ENCODE data around the gene MED10. TPM values are rescaled to one million over a fixed set of nuclear protein-coding genes. Genes with fewer than 3 reads are reported as not detected.

Gene MED10
- total and polyA plus RNA-seq, 9 of the 15 experiments (the other 6 are each of a cell fraction or from before 2014, with no cell fraction given) = 23.8 to 83.4 (median 58.8) TPM

DNA sequence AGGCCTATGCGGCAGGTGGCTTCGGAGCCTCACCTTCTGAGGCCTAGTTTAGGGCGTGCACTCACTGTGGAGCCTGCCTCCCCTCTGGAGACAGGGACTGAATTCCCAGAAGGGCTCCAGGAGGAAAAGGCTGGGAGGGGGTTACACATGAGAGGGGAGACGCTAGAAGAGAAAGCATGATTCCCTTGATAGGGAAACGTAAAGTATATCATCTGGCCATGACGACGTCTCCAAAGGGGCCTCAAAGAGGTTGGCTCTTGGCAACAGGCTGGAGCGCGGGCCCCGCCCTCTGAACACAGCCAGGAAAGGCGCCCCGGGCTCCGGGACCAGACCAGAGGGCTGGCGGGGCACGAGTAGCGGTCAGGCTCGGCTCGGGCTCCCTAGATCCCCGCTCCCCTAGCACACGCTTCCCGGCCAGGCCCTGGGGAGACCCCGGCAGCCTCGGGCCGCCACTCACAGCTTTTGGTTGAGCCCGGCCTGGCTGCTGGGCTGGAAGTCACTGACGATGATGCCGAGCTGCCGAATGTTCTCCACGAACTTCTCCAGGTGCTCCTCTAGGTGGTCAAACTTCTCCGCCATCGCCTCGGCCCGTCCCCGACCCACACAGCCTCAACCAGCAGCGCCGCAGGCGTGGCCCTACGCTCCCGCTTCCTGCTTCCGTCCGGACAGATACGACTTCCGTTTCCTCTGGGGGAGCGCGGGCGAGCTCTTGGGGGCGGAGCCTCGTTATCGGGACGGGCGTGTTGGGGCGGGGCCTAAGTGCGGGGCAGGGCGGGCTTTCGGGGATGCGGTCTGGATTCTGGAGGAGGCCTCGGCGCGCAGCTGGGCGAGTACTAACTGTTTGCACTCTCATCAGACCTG is at the start of gene MED10 (continued):
- TF ChIP-seq, protein P1, sequence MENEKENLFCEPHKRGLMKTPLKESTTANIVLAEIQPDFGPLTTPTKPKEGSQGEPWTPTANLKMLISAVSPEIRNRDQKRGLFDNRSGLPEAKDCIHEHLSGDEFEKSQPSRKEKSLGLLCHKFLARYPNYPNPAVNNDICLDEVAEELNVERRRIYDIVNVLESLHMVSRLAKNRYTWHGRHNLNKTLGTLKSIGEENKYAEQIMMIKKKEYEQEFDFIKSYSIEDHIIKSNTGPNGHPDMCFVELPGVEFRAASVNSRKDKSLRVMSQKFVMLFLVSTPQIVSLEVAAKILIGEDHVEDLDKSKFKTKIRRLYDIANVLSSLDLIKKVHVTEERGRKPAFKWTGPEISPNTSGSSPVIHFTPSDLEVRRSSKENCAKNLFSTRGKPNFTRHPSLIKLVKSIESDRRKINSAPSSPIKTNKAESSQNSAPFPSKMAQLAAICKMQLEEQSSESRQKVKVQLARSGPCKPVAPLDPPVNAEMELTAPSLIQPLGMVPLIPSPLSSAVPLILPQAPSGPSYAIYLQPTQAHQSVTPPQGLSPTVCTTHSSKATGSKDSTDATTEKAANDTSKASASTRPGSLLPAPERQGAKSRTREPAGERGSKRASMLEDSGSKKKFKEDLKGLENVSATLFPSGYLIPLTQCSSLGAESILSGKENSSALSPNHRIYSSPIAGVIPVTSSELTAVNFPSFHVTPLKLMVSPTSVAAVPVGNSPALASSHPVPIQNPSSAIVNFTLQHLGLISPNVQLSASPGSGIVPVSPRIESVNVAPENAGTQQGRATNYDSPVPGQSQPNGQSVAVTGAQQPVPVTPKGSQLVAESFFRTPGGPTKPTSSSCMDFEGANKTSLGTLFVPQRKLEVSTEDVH (IDR thresholded peaks at IDR 0.05; ENCODE audit: low read depth, partially characterized antibody) = peak; percentile 97
- TF ChIP-seq U2AF1 (optimal IDR thresholded peaks at IDR 0.05; ENCODE audit: low read depth, low read length) (no peak), BMI1 (IDR thresholded peaks at IDR 0.05; ENCODE audit: low read length) (no peak), ATF1 (CRISPR knock-in tag; IDR thresholded peaks at IDR 0.05) (no peak), ATF1 (tag; IDR thresholded peaks at IDR 0.05) (peak; percentile 88), TARDBP (IDR thresholded peaks at IDR 0.05) (no peak), CREB1 (IDR thresholded peaks at IDR 0.05) (peak; percentile 54; the same call in 1 of the 2 replicates), CREB1 (CRISPR knock-in tag; IDR thresholded peaks at IDR 0.05) (peak; percentile 64; the same call in 1 of the 2 replicates), CAMTA2 (CRISPR knock-in tag; conservative IDR thresholded peaks at IDR 0.05) (no peak), ETV6 (IDR thresholded peaks at IDR 0.05; ENCODE audit: borderline replicate concordance in 1 of 2, low read depth in 2 of 2, low read length in 1 of 2) (peak; percentile 73 to 89; a peak in 3 of 4 replicates), ETV6 (CRISPR knock-in tag; IDR thresholded peaks at IDR 0.05; ENCODE audit: borderline replicate concordance) (no peak), NFXL1 (CRISPR knock-in tag; IDR thresholded peaks at IDR 0.05) (no peak), ELF4 (CRISPR knock-in tag; IDR thresholded peaks at IDR 0.05) (peak; percentile 93), NRF1 (conservative IDR thresholded peaks at IDR 0.05 in 1 of 2, IDR thresholded peaks at IDR 0.05 in 1 of 2) (peak; percentile 78 to 81), POLR2A (conservative IDR thresholded peaks at IDR 0.05) (peak; percentile 95), POLR2AphosphoS2 (IDR thresholded peaks at IDR 0.05; ENCODE audit: low read length) (peak; percentile 46; the same call in 1 of the 2 replicates), ETV1 (tag; conservative IDR thresholded peaks at IDR 0.05; ENCODE audit: low read depth) (peak; percentile 54; the same call in 1 of the 2 replicates), TBP (optimal IDR thresholded peaks at IDR 0.05; ENCODE audit: low read depth, low read length) (peak; percentile 43), PML (IDR thresholded peaks at IDR 0.05; ENCODE audit: low read length) (peak; percentile 63), HDGF (IDR thresholded peaks at IDR 0.05) (no peak), MAFK (IDR thresholded peaks at IDR 0.05; ENCODE audit: low read length) (no peak), ETV5 (CRISPR knock-in tag; IDR thresholded peaks at IDR 0.05; ENCODE audit: low read depth) (peak; percentile 40; the same call in 1 of the 2 replicates), POLR2G (IDR thresholded peaks at IDR 0.05; ENCODE audit: low read depth, low read length) (peak; percentile 95), KAT7 (CRISPR knock-in tag; IDR thresholded peaks at IDR 0.05; ENCODE audit: borderline replicate concordance) (peak; percentile 21; the same call in 1 of the 2 replicates), MXI1 (IDR thresholded peaks at IDR 0.05; ENCODE audit: low read depth, low read length) (peak; percentile 85), KDM2B (CRISPR knock-in tag; IDR thresholded peaks at IDR 0.05) (no peak)
- TF ChIP-seq, protein P2, sequence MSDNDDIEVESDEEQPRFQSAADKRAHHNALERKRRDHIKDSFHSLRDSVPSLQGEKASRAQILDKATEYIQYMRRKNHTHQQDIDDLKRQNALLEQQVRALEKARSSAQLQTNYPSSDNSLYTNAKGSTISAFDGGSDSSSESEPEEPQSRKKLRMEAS (CRISPR knock-in tag; IDR thresholded peaks at IDR 0.05) = peak; percentile 80
- TF ChIP-seq, protein P3, sequence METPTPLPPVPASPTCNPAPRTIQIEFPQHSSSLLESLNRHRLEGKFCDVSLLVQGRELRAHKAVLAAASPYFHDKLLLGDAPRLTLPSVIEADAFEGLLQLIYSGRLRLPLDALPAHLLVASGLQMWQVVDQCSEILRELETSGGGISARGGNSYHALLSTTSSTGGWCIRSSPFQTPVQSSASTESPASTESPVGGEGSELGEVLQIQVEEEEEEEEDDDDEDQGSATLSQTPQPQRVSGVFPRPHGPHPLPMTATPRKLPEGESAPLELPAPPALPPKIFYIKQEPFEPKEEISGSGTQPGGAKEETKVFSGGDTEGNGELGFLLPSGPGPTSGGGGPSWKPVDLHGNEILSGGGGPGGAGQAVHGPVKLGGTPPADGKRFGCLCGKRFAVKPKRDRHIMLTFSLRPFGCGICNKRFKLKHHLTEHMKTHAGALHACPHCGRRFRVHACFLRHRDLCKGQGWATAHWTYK (CRISPR knock-in tag; IDR thresholded peaks at IDR 0.05) = 0 out of 2 replicates have a peak, but pooled peaks have one; percentile 18

Data from K562 (cell line).